Brain pericyte (primary cell): ENCODE results near the gene AEBP2.

Experiments used
- DNase-seq: peaks from one replicate; pipeline ENCODE4 v3.0.0-alpha.2; 2012; ENCODE audit warnings: low read depth, low spot score

The AEBP2 gene

DNA sequence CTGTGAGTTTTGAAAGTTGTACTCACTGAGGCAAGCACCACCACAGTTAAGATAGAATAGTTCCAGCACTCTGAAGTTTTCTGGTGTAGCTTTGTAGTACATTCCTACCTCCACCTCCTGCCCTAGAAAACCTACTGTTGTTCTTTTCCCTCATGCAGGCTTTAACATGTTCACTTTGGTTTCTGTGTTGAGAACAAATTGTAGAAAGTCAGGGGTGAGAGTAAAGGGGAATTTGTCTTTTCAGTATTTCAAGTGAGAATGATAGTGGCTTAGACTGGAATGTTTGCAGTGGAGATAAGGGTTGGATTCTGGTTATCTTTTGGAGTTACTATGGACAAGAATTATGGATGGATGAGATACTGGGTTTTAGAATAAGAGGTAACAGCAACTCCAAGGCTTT, 67.2 kb downstream of the AEBP2 start:
- no peak for DNase-seq

DNA sequence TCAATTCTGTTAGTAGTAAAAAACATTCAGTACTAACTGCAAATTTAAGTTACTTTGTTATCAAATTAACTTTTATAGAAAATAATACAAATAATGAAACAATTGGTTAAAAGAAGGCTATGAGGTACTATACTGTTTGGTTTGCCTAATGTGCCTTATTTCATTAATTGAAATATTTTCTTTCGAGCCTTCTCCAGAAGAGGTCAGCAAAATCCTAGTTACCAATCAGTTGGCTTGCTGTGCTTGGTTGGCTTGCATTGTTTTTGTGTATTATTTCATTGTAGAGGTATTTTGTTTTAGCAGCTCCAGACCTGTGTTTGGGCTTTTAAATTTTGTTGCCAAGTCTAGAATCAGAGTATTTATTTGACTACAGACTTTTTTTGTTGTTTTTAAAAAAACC, 68.5 kb downstream of the AEBP2 start:
- DNase-seq: no peak

DNA sequence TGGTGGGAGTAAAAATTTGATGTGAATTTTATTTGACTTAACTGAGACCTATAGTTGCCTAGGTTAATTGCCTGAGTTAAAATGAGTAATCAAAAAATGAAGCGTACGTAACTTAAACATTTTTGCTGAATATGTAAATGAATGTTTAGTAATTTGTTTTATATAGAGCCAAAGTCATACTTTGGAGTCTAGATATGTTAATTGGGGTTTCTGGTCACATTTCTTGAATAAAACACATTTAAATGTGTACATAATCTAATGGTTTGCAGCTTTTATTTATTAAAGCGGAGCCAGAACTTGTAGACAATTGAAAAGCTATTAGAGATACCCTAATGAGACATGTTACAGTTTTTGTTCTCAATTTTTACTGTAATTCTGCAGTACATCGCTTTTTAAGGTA, 71.2 kb downstream of the AEBP2 start:
- no peak for DNase-seq

DNA sequence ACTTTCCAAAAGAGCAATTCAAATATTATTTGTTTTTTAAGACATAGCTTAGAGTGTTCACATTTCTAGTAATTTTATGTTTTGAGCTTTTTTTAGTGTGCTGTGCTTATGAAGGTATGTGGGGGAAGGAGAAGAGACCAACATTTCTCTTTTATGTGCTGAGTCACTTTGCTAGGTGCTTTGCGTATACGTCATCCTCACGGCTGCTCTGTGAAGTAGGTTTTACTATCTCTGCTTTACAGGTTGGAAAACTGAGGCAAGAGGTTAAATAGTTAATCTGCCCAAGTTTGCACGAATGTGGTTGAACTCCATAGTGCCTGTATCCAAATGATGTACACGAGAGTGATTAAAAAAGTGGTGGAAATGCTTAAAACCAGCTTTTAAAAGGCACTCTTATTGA, 75.9 kb downstream of the AEBP2 start:
- no peak for DNase-seq

DNA sequence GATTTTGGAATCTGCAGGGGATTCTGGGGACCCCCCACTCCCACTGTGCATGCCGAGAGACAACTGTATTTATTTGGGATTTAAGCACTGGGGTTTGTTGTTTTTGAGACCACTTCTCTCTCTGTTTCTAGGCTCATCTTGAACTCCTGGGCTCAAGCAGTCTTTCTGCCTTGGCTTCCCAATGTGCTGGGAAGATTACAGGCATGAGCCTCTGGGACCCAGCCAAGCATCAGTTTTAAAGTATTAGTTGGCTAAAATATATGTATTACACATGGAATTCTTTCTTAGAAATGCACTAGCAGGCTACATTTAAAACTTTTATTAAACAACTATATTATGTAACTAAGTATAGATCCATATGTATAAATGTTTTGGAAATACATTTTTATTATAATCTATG, 78.3 kb downstream of the AEBP2 start:
- DNase-seq: no peak

DNA sequence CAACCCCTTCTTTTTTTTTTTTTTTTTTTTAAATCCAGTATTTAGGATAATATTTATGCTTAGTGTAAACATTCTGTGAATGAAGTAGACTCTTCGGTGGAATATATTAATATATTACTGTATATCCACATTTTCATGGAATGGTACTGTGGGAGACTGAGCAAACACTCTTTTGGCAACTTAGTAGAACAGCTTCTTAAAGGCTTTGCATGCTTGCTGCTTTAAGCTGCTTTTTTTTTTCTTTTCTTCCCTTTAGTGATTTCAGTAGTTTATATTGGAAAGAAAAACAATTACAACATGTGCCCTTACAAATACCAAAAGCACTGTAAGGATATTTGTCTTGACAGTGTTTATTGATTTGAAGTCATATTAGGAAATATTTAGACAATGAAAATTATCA, 78.9 kb downstream of the AEBP2 start:
- no peak for DNase-seq

DNA sequence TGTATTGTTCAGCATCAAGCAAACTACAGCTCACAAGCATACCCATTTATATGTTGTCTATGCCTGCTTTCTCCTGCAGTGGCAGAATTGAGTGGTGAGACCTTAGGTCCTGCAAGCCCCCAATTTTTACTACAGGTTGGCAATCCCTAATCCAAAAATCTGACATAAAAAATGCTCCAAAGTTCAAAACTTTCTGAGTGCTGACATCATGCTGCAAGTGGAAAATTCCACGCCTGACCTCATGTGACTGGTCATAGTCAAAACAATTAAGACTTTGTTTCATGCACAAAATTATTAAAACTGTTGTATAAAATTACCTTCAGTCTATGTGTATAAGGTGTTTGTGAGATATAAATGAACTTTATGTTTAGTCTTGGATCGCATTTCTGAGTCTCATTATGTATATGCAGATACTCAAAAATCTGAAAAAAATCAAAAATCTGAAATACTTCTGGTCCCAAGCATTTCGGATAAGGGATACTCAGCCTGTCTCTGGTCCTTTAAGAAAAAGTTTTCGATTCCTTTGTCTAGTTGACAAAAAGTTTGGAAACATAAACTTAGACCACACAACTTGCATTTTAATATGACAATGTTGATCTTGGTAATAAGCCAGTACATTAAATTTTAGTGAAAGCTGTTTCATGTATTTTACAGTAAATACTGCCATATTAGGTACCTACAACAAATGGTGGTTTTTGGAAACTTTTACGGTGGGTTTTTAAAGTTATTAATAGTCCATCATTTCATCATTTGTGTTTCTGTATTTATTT, 81.5 kb downstream of the AEBP2 start:
- no peak for DNase-seq

DNA sequence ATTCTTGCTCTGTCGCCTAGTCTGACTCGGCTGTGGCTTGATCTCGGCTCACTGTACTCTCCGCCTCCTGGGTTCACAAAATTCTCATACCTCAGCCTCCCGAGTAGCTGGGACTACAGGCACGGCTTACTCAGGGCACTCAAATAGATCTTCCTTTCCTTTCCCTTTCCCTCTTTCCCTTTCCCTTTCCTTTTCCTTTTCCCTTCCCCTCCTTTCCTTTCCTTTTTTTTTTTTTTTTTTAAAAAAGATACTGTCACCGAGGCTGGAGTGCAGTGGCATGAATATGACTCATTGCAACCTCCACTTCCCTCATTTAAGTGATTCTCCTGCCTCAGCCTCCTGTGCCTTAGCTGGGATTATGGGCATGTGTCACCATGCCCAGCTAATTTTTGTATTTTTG, 86.0 kb downstream of the AEBP2 start:
- DNase-seq: no peak

DNA sequence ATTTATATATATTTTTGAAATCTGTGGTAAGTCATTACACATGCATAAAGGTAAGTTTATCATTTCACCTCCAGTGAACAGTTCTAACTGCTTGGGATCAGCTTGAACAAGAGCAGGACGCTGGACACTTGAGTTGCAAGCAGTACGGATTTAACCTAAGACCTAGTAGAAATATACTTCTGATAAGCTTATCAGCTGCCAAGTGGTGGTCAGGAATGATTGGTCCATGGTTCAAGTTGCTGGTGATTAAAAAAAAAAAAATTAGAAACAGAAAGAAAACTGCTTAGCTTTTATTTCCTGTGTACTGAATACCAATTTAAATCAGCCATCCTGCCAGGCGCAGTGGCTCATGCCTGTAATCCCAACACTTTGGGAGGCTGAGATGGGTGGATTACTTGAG, 88.6 kb downstream of the AEBP2 start:
- no peak for DNase-seq

DNA sequence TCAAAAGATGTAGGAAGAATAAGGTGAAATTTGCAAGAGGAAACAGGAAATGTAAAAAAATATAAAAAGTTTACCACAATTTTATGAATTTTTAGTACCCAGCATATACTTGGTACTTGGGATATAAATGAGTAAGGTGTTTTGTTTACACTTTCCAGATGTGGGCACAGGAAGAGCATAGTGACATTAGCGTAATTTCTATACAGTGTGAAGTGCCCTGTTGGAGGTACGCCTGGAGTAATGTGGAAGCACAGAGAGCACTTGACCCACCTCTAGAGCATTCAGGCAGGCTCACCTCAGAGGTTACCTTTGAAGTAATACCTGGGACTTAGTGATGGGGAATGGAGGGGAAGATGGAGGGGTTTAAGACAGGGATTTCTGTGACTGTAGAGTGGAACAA, 89.5 kb downstream of the AEBP2 start:
- DNase-seq: no peak

DNA sequence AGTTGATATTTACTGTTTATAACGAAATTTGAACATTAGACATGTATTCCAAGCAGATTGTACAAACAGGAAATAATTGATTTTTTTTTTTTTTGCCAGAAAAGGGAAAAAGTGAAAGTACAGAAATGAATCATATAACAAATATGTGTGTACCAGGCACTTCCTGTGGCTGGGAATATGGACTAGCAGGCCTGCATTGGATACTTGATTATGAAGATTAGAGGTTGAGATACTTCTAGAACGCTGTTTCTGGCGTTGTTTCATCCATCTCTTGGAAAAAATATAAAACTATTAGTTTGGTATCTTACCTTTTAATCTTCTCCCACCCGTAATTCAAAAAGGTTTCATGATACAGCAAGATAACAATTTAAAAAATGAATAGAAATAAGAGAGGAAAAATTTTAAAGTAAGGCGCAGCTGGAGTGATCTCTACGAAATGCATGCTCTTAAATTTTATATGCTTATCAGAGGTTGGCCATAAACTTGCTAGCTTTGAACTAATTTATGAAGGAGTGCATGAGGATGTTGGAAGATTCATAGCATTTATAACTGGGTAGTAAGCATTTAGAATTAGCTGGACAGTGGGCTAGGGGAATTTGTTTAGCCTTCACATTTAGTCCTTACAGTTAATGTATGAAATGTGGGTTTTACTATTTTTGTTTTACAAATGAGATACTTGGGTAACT, 90.8 kb downstream of the AEBP2 start:
- DNase-seq: no peak

DNA sequence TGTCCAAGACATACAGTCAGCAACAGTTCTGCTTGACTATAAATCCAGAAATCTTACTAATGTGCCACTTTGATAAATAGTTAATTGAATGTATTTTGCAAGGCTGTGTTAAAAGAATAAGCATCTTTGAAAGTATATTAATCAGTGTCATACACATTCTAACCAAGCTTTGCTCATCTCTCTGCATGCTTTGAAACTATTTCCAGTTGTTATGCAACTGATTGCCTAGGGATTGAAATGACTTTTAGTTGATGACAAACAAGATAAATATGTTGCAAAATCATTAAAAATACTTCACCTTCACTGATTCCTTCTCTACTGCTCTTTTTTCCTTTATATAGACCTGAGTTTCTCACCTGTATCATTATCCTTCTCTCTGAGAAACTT, 91.3 kb downstream of the AEBP2 start:
- no peak for DNase-seq

DNA sequence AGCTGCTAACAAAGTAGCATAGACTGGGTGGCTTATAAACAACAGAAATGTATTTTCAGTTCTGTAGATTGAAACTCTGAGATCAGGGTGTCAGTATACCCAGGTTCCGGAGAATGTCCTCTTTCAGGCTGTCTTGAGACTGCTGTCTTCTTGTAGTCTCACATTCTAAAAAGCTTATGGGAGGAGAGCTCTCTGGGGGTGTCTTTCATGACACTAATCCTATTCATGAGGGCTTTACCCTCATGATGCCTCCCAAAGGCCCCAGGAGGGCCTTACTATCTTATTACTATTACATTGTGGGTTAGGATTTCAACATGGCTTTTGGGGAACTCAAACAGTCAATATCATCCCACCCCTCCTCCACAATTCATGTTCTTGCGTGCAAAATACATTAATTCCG, 94.3 kb downstream of the AEBP2 start:
- no peak for DNase-seq

DNA sequence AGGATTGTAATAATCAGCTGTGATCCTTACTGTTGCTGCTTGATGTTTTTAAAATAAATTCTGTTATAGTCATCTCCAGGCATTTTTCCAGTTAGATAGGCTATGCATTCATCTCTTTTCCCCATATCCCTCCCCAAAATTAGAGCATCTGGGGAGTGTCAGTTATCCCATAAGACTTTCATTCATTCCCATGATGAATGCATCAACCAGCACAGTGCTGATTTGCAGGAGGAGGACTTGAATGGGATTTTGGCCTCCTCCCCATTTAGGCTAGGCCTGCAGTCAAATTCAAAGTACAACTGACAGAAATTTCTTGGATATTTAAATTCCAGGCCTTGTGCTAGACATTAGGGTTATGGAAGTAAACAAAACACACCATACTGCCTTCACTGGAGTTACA, 99.8 kb downstream of the AEBP2 start:
- no peak for DNase-seq

DNA sequence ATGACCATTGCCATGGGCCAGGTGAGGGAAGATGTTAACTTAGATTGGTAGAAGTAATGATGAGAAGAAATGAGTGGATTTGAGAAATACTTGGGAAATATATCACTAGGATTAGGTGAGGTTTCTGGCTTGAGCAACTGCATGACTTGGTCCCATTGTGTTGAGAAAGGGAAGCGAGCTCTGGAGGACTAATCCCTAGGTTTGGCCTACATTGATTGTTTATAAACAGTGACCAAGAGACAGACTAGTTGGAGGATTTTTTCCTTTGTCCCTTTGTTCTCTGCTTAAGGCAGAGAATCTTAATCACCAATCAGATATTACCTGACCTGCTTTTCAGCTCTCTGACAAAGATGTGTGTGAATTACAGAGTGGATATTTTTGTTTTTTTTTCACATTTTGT, 100.5 kb downstream of the AEBP2 start:
- no peak for DNase-seq

DNA sequence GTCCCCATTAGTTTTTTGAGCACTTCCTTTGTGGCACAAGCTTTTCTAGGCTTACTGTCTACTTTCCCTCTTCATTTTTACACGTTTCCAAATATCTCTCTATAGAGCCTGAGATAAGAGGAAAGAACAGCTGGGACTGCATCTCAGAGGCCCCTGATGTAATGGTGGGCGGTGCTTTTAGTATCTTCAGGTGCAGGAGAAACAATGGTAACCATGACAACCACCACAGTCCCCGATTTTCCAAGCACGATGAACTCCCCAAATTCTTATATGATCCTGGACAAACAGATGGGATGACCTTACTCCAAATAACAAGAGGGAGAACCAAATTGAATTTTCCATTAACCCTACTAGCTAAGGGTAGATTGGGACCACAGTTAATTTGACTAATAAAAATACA, 103.3 kb downstream of the AEBP2 start:
- no peak for DNase-seq

DNA sequence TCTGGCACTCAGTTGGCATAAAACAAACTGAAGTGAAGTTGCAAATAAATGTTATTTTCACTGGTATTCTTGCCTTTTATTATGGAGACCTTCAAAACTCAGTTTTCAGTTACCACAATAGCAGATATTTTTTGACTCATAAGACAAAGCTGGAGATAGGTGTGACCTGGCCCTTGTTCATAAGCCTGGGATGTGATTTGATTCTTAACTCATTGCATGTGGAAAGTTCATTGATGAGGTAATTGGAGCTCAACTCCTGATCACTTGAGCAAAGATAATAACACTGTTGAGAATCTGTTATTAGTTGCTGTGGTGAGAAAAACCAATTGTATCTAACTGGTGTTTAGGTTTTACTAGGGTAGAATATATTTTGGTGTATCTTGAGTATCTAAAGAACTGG, 105.1 kb downstream of the AEBP2 start:
- no peak for DNase-seq

DNA sequence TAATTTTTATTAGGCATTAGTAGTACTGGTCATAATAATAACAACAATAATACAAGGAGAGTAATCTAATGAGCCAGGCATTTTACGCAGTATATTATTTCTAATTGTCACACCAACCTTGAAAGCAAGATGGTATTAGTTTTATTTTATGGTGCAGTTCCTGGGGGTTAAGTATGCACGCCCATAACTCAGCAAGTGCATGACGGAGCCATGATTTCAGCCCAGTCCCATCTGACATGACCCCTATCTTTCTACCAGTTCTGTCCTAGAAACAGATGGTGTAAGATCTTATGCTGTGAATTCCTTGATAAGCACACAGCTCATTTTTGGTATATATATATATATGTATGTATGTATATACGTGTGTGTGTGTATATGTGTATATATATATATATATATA, 106.0 kb downstream of the AEBP2 start:
- no peak for DNase-seq

DNA sequence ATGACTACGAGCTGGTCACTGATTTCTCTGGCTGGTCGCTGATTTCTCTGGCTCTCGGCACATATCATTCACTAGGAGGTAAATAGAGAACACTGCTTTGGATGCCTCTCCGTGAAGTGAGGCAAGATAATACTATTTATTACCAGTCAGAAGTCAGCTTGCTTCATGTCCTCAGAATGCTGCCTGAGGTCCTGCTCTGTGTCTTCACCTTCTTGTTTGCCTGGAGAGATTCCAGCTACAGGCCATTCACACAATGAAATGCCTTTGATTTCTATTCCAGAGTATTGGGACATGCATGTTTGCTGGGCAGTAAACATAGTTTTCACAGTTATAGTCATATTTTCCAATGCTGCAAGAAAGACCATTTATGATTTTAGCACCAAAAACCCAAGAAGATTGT, 106.7 kb downstream of the AEBP2 start:
- no peak for DNase-seq

DNA sequence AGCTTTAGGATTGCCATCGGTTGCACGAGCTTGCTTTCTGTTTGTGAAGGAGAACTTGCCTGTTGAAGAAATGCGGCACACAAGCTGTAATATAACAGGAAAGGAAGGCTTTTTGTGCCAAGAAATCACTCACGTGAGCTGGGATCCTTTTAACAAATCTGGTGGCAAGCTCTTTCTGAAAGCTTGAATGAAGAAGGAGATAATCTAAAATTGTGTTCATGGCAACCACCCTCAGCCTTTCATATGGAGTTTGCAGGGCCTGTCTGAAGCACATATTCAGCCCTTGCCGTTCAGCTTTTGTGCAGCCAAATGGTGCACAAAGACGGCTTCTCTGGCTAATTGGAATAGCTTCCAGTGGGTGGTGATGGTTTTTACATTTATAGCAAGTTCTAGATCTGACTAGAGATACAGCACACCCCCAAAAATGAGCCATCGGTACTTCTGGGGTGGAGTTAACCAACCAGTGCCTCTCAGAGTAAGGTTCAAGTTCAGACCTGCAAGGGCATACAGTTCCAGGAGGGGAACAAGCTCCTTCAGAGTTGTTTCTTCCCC, 107.4 kb downstream of the AEBP2 start:
- DNase-seq: peak; percentile 10

DNA sequence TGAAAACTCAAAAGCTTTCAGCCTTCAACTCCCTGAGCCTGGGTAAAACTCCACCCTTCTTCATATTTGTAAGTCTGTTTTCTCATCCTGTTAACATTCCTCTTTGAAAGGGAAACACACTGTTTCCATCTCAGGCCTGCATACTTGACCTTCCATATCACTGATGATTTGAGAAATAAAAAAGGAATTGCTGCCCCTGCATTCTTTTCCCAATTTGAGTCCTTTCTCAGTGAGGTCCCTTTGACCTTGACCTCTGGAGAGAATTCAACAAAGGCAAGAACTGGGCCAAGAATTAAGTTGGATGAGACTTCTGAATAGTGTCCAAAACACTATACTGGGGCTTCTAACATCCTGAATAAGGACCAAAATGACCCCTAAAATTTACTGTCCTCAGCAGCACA, 108.0 kb downstream of the AEBP2 start:
- DNase-seq: no peak

DNA sequence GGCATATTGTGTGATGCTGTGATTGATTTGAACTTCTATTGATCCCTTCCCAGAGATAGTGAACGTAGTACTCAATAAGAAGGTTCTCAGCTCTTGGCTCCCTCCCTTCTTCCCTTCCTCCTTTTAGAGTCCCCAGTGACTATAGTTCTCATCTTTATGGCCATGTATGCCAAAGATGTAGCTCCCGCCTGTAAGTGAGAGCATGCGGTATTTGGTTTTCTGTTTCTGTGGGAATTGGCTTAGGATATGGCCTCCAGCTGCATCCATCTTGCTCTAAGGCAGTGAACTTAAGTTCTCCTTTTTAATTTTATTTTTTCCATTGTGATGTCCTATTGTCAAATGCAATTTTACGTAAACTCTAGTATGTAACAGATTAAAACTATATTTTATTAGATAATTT, 109.5 kb downstream of the AEBP2 start:
- DNase-seq: no peak

DNA sequence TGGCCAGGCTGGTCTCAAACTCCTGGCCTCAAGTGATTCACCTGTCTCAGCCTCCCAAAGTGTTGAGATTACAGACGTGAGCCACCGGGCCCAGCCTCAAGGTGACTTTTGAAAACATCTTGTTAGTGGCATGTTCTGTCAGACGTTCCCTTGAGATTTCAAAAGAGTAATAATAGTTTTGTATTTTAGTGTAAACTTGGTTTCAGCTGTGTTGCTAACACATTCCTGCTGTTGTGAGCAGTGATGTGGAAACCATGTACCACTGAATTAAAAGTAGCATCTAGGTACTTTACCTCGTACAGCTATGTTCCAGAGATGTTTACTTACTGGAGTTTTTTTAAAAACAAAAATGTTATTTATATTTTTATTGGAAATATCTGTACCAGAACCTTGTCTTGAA, 111.3 kb downstream of the AEBP2 start:
- no peak for DNase-seq
